Activated T-cell treated with anti-CD3 and anti-CD28 coated beads for 4 hours (primary cell): ENCODE measurements around the gene L3MBTL4.
"Not testable (repeated sequence)": the region's sequence is repeated elsewhere in the genome, so short reads cannot be mapped to it uniquely, and the experiment has no call there.

Source experiments
- DNase-seq: peaks from one replicate; pipeline ENCODE4 v3.0.0-alpha.2; 2020

L3MBTL4 gene

DNA sequence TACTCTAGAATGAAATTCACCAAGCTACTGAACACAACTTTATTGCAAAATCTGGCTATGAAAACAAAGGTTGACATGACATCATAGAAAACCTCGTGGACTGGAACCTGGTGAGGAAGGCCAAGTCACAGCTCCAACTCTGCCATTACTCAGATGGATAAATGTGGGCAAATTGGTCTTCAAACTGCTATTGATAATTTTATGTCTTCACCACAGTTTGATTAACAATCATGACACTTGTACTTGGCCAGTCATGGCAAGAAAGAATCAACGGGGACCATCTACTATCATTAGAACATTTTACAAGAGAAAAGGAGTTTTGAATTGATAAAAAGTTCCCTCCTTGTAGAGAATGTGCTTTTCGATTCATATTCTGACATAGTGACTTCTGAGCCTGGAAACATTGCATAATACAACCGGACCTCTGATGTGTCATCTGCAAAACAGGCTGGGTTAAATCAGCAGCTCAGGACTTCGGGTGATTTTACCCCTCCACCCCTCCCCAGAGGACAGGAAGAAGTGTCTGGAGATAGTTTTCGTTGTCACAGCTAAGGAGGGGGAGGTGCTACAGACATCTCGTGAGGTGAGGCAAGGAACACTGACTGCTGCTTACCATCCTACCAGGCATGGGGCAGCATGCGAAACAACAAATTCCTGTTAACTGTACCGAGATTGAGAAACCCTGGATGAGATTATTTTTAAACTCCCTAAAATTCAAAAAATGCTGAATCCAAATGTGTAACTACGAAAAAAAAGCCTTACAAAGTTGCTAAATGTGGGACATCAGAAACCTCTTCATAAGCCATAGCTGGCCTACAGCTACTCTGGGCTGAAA lies 8.4 kb downstream of the L3MBTL4 start:
- no peak for DNase-seq

GRCh38 chr18:6405237-6406074 lies 9.3 kb downstream of the L3MBTL4 start:
- no peak for DNase-seq

DNA sequence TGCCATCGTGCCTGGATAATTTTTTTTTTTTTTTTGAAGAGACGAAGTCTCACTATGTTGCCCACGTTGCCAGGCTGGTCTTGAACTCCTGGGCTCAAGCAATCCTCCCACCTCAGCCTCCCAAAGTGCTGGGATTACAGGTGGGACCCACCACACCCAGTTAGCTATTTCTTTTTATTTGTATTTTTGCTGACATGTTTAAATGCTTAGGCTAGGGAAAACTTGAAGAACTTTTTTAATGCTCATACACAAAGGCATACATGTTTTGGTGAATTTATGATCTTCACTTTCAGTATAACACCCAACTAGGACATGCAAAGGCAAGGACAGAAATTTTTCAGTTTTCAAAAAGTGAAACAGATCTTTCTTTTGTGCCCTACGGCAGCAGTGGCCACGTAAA lies 9.9 kb downstream of the L3MBTL4 start:
- no peak for DNase-seq

- DNase-seq: no peak
Measured at GRCh38 chr18:6401687-6402086, 13.0 kb downstream of the L3MBTL4 start.

GRCh38 chr18:6399776-6400175 lies 14.9 kb downstream of the L3MBTL4 start:
- DNase-seq: no peak

GRCh38 chr18:6397931-6398566 lies 16.7 kb downstream of the L3MBTL4 start:
- DNase-seq: no peak

DNA sequence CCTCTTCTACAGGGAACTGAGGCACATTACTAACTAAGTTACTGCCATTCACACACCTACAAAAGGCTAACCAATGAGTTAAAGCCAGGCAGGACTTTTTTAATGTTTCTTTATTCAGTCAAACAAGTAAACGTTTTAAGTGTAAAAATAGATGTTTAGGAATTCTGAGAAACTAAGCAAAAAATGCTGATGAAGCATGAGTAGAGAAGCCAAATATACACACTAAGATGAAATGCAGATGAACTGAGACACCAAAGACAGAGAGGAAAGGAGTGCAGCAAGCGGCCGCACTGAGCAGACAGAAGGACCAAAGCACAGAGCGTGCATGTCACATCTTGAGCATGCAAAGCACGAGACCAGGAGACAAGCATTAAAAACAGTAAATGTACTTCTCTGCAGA lies 17.9 kb downstream of the L3MBTL4 start:
- no peak for DNase-seq

GRCh38 chr18:6396276-6396675 lies 18.4 kb downstream of the L3MBTL4 start:
- no peak for DNase-seq

GRCh38 chr18:6389005-6389404 lies 25.7 kb downstream of the L3MBTL4 start:
- DNase-seq: no peak

GRCh38 chr18:6382963-6383362 lies 31.7 kb downstream of the L3MBTL4 start:
- DNase-seq: no peak

GRCh38 chr18:6377473-6377872 lies 37.2 kb downstream of the L3MBTL4 start:
- DNase-seq: not testable (repeated sequence)

DNA sequence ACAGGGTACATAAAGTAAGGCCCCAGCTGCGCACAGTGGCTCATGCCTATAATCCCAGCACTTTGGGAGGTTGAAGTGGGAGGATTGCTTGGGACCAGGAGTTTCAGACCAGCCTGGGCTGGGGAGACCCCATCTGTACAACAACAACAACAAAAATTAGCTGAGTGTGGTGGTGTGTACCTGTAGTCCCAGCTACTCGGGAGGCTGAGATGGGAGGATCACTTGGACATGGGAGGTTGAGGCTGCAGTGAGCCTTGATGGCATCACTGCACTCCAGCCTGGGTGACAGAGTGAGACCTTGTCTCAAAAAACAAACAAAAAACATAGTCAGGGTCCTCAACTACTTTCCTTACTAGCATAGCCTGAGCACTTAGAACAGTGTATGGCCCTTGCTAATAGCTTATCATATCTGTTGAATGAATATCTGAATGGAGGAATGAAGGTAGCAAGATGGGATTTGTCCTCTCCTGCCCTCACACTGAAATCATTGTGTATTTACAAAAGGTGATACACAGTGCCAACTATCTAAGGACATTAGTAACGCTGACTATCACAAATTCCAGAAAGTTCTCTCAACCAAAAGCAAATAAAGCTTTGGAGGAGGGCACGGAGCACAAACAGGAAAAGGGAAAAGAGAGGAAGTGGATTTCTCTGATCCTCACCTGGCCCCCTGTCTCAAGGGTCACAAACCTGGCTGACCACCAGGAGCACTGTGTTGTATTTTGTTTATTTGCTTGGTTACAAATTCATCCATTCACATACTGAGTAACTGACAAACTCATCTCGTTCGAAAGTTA lies 38.1 kb downstream of the L3MBTL4 start:
- no peak for DNase-seq

DNA sequence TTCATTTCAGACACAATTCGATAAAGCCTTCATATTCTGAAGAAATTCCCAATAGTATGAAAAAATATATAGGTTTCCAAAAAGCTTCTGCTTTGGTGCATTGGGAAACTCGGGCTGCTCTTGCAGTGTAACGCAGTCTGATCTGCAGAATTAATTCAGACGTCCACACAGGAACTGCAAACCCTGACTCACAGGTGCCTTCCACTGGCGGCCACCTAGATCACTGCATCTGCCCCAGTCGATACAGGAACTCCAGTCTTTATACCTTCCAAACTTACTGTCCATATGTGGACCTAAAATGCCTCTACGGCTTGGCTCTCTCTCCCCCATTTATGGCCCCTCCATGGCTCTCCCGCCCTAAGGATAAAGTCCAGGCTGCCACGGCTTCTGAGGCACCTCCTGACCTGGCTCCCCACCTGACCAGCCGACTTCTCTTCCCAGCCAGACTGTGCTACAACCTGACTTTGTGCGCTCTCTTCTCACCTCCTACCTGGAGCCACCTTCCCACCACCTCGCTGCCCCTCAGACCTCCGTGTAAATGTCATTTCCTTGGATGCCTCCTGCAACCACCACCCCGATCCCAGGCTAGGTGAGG lies 39.7 kb downstream of the L3MBTL4 start:
- DNase-seq: no peak

GRCh38 chr18:6374340-6374739 lies 40.4 kb downstream of the L3MBTL4 start:
- DNase-seq: no peak

DNA sequence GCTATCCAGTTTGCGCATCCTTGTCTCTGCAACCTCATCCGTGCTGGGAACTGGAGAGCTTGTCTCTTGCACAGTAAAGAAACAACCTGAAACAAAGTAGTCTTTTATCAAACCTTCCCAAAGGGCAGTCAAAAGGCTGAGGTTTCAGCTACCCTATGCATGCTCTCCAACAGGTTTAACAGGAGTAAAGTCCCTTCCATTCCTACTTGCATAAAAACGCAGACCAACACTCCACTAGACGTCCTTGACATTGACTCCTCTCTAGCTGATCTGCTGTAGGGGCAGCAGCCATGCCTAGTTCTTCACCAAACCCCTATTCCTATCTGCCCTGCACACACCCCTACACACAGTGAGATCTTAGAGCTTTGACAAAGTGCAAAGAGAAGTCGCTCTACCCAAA lies 41.5 kb downstream of the L3MBTL4 start:
- DNase-seq: no peak

DNA sequence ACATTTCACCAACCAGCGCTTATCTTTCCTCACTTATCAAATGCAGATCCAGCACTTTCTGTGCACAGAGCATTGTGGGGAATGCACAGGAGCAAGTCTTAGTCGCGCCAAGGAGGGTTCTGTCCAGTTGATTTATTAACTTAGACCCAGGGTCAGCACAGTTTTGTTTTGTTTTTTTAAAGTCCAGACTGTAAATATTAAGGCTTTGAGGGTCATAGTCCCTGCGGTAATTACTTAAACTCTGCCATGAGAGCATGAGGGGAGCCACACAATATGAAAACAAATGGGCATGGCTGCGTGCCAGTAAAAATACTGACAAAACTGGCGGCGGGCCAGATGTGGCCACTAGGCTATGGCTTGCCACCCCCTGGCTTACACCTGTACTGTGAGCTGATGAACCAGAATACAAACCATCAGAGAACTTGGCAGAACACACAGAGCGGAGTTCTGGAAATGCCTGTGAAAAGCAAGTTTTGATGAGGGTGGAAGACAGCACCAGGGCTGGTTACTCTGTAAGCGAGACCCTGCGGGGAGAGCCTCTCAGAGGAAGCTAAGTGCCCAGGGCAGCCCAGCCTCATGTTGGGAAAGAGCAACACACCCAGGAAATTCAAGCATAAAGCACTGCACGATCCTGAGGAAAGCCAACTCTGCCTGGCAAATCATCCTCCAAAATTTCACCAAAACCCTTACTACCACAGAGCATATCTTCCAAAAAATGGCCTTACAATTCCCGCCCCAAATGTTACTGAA lies 43.6 kb downstream of the L3MBTL4 start:
- no peak for DNase-seq

GRCh38 chr18:6370410-6370809 lies 44.3 kb downstream of the L3MBTL4 start:
- DNase-seq: no peak

- DNase-seq: no peak
Measured at GRCh38 chr18:6368017-6368416, 46.7 kb downstream of the L3MBTL4 start.

GRCh38 chr18:6367208-6367607 lies 47.5 kb downstream of the L3MBTL4 start:
- no peak for DNase-seq

DNA sequence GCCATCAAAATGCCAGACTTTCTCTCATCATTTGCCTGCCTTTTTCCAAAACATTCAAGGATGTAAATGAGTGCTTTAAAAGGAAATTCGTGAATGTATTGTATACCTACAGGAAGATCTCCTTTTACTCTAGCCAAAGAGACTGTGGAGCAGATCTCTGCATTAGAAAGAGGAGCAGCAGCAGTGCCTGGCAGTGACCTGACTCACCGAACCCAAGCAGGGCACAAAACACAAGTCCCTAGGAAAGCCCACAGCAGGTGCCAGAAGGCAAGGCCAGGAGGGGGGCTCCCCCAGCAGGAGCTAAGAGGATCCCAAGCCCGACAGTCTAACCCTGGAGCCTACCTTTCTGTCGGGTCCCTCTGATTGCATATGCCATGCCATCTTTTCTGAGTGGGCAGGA lies 47.9 kb downstream of the L3MBTL4 start:
- no peak for DNase-seq

GRCh38 chr18:6365385-6365784 lies 49.3 kb downstream of the L3MBTL4 start:
- no peak for DNase-seq

DNA sequence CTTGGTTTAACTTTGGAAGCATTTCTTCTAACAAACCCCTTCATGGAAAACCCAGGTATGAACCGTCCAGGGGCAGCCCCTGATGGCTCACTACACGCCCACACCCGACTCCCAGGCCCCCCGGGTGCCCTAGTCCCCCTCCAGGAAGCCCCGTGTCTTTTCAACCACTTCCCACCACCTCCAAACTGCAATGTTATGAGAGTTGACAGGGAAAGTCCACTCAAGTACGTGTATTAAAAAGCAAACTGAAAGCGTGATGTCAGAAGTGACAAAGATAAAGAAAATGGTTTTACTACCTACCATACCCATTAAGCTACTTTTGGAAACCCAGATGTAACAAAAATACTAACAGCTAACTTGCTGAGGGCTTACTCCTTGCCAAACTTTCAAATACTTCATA lies 51.5 kb downstream of the L3MBTL4 start:
- no peak for DNase-seq
